Activated T-cell treated with anti-CD3 and anti-CD28 coated beads for 1 hour (primary cell): ENCODE data around the gene FAM53B.
A peak's percentile ranks its signal among the peaks of the same experiment; 100 is the strongest.
"Not testable (repeated sequence)": the region's sequence is repeated elsewhere in the genome, so short reads cannot be mapped to it uniquely, and the experiment has no call there.

Source experiments
- DNase-seq: peaks from one replicate; pipeline ENCODE4 v3.0.0-alpha.2; 2020; ENCODE audit warnings: low read depth

FAM53B gene

DNA sequence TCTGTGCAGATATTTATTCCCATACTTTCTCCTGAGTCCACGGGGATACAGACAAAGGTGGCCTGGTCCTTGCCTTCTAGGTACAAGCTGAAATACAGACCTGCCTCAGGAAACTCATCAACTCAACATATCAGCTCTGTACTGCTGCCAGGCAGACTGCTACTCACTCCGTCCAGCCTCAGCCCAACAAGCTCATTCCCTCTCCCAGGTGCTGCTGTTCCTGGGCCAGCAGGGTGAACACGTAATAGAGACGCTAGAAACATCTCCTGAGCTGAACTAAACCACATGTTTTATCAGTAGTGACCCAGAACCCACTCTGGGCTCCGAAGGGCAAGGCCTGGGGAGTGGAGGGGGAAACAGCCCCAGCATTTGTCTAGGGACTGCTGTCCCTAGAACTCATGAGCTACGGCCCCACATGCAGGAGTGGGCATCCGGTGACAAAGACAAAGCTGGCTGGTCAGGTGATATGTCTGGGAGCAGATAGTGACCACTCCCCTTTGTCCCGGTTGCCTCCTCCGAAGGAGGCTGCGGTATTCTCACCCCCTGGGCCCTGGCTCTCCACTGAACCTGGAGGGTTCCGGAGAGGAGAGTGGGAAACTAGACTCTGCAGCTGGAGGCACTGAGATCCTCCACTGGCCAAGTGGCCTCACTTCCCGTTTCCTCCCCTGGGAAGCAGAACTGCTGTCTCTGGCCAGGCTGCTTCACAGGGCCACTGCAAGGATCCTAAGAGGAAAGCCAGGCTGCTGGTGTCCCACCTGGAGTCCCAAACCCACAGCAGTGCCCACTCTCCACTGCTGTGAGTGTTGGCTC lies 116.1 kb downstream of the FAM53B start:
- DNase-seq: no peak

GRCh38 chr10:124626759-124627380 lies 117.3 kb downstream of the FAM53B start:
- no peak for DNase-seq

DNA sequence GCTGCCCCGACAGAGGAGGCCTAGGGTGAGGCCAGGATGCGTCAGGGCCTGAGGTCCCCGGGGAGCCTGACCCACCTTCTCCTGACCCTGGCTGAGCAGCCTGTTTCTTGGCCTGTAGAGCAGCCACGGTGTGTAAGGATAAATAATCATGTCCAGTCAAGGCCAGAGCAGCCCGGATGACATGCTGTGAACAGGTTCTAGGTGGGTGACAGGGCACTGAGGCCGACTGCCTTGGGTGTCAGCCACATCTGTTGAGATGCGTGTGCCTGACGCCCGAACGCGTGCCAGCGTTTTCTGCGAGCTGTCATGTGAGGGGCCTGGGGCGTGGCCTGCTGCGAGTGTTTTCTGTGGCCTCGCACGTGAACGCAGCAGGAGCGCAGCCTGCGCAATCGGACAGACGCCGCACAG lies 118.3 kb downstream of the FAM53B start:
- no peak for DNase-seq

DNA sequence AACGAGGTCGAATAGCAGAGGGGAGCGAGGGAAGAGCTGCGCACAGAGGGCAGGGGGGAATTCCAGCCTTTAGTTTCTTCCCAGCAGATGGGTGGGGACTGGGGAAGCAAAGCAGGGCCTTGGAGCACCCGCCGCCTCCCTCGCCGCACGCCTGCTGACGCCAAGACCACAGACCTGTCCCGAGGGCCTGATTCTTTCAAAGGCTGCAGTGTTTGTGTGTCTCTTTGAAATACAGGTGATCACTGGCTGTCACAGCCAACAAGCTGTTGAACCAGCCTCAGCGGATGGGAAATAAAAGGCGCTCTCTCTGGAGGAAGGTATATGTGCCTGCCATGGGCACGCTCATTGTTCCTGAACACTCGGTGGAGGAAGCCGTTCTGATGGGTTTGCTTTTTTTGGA lies 119.3 kb downstream of the FAM53B start:
- no peak for DNase-seq

DNA sequence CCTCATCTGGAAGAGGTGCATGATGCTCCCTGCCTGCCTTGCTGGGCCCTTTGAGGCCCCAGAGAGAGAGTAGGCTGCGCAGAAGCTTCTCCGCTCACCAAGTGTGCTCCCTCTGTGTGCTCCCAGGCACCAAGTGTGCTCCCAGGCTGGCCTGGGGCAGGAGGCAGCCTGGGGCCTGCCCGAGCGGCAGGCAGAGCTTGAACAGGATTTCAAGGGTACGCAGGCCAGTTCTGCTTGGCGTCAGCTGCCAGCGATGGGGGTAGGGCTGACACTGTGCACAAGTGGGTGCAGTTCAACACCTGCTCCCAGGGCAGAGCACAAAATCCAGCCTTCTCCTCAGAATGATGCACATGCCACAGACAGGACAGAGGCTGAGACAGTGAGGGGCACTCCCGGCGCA lies 119.7 kb downstream of the FAM53B start:
- no peak for DNase-seq

DNA sequence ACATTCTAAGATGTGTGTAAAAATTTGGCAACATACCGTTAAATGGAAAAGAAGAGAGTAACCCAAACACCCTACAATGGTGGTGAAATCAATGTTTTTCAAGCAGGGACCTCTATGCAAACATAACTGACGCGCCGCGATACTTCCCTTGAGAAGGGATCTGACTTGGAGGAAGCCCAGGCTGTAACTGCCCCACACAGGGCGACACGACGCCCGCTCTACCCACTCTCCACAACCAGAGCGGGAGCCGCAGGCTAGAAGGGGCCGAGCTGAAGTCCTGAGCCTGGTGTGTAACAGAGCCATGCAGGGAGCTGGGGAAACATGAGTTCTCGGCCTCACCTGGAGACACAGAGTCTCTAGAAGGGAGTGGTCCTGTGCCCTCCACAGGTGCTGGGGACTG lies 120.2 kb downstream of the FAM53B start:
- DNase-seq: no peak

- no peak for DNase-seq
Observed at GRCh38 chr10:124622866-124623536, 121.2 kb downstream of the FAM53B start.

DNA sequence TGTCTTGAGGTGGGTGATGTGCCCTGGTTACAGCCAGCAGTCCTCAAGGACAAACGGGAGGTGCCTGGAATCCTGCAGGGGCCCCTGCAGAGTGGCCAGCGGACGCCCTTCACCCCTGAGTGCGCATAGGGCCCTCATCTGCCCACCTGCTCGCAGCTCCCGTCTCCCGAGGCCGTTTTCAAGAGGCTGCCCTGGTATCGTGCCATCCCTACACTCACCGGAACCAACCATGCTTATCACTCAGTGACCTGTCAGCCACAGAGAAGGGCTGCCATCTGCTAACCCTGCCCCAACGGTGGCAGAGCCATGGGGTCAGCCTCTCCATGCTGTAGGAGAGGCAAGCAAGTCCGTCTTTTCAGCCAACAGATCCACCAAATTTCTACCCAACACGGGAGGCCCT lies 122.0 kb downstream of the FAM53B start:
- no peak for DNase-seq

- no peak for DNase-seq
Observed at GRCh38 chr10:124621637-124622036, 122.5 kb downstream of the FAM53B start.

DNA sequence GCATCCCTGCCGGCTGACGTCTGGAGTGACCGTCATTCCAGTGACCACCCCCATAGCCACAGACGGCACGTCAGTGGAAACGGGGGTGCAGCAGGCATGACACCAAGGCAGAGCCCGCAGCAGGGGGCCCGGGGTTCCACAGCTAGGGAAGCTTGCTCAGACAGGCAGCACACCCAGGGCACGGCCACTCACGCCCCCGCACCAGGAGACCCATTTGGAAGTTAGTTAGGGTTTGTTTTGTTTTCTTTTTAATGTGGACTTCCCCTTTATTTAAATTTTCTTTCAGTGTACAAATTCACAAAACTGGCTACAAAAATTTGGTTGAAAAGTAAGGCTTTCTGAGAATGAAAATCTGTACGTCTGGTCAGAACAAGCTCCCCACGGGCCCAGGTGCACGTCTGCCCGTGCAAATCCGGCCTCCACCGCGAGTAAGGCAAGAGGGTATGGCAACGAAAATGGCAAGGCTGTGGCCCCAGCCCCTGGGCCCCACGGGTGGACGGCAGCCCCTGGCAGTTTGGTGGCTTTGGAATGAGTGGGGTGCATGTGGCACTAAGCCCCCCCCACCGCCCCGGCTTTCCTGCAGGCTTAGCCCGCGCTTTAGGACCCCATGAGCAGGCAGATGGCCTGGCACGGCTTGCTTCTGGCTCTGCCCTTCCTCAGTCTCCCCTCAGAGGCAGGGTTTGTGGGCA lies 124.2 kb downstream of the FAM53B start:
- DNase-seq: no peak

- no peak for DNase-seq
Observed at GRCh38 chr10:124619195-124619594, 125.0 kb downstream of the FAM53B start.

GRCh38 chr10:124618470-124619073 lies 125.6 kb downstream of the FAM53B start:
- DNase-seq: no peak

- no peak for DNase-seq
Observed at GRCh38 chr10:124616836-124617130, 127.4 kb downstream of the FAM53B start.

GRCh38 chr10:124616040-124616835 lies 127.9 kb downstream of the FAM53B start:
- no peak for DNase-seq

GRCh38 chr10:124615259-124615658 lies 128.9 kb downstream of the FAM53B start:
- DNase-seq: no peak

DNA sequence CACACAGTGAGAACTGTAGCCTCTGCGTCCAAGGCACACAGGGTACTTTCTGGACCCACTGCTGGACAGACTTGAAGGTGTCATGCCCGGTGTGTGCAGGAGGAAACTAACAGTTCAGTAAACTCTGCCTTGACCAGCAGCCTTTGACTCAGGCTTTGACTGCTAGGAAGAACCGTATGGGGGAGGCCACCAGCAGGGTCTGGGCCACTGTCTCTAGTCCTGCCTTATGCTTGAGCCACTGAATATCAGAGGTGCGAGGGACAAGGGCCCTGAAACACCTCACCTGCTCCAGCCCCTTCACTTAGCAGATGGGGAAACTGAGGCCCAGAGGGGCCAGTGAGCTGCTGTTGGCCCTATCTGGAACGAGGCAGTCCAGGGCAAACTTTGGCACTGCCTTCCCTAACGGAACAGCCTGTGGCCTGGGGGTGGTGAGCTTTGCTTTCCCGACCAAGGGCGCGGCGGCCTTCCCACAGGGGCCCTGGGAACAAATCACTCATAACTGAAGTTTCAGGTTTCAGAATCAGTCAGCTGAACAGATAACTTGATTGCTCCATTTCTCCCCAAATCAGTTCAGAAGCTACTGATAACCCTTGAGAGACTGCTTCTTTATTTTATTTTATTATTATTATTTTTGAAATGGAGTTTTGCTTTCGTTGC lies 130.0 kb downstream of the FAM53B start:
- no peak for DNase-seq

GRCh38 chr10:124612611-124613498 lies 131.3 kb downstream of the FAM53B start:
- DNase-seq: peak; percentile 18

GRCh38 chr10:124611738-124612137 lies 132.4 kb downstream of the FAM53B start:
- peak; percentile 14 for DNase-seq

GRCh38 chr10:124610851-124611250 lies 133.3 kb downstream of the FAM53B start:
- DNase-seq: not testable (repeated sequence)

DNA sequence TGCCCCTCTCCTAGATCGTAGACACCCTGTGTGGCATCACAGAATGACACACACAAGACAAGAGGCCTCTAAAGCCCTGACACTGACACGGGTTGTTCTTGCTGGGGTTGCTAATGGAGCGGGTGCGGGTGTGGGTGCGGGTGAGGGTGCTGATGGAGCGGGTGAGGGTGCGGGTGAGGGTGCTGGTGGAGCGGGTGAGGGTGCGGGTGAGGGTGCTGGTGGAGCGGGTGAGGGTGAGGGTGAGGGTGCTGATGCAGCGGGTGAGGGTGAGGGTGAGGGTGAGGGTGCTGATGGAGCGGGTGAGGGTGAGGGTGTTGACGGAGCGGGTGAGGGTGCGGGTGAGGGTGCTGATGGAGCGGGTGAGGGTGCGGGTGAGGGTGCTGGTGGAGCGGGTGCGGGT lies 134.0 kb downstream of the FAM53B start:
- not testable (repeated sequence) for DNase-seq
